Measurements from ENCODE around the gene JAKMIP3.

Gene JAKMIP3

DNA sequence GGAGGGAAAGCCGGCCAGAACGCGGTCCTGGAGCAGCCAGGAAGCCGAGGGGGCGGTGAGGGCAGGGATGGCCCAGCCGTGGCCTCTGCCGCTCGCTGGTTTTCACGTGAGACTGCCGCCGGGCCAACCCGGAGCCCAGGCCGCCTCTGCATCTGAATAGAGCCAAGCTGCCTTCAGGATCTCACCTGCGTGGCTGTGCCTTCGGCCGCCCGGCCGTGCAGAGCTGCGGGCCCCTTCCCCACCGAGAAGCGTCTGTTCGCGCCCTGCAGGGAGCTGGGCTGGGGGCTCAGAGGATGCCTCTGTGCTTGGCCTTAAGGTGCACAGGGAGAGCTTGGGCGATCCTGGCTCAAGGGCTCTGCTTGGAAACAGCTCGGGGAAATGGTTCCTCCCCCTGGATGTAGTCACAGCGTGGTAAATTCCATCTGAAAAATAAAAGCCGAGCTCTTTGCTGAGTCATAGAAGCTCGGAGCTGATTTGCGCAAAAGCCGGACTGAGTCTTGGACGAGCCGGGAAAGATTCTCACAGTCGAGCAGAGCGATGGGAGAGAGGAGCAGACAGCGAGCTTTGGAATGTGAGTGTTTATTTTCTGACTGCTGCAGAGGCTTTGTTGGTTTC lies at the start of gene JAKMIP3:
JAKMIP3 (plus strand) TSS at position 456 of the 615 bp plus-strand sequence. CDS start 38,863 bp downstream, outside the sequence.
- DNase-seq, result peak; percentile 75 to 76

DNA sequence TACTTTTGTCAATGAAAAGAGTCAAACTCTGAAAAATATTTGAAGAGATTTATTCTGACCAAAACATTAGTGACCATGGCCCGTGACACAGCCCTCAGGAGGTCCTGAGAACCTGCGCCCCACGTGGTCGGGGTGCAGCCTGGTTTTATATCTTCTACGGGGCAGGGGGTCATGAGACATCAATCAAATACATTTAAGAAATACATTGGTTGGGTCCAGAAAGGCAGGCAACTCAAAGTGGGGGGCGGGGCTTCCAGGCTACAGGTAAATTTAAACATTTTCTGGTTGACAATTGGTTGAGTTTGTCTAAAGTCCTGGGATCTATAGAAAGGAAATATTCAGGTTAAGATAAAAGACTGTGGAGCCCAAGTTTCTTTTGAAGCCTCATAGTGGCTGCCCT lies 49.2 kb upstream of the JAKMIP3 start:
- DNase-seq, result no peak

DNA sequence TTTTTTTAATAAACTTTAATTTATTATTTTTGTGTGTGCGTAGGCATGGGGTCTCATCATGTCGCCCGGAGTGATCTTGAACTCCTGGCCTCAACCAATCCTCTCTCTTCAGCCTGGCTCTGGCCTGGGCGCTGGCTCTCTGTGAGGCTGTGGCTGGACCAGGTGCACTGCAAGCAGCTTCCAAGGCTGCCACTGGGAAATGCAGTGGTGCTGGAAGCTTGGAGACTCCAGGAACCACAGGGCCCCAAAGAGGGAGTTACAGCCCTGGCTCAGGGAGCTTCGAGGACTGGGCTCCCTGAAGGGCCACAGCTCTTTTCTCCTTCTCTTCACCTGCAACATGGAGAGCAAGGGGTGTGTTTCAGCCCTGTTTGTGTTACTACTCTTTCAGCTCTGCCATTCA lies 47.3 kb upstream of the JAKMIP3 start:
- DNase-seq, result no peak

DNA sequence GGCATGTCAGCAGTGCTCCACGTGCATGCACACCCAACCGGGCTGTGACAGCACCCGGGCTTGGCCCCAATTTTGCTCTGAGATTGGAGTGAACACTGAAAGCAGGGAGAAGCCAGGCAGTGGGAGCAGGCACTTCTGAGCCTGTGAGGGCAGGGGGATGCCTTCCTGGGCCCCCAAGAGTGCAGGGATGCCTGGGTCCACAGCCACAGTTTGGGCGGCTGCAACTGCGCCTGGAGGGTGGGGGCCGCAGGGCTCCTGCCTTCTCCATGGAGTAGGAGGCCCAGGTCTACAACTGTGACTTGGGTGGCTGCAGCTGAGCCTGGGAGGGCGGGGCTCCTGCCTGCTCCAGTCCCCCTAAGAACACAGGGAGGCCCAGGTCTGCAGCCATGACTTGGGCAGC lies 46.4 kb upstream of the JAKMIP3 start:
- no peak for DNase-seq

DNA sequence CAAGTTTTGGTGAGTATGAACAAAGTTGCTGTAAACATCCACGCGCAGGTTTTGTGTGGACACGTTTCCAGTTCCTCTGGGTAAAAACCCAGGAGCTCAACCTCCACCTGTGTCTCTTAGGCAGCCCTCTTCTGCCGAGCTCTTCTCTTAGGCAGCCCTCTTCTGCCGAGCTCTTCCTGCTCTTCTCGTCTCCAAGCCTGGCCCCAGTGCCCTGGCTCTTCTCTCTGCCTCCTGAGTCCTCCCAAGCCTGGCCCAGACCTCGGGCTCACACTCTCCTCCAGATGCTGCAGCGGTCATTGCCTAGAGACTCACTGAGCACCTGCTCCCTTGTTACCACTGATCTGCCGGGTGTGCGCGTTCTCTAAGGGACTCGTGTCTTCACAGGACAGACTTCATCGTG lies 45.3 kb upstream of the JAKMIP3 start:
- no peak for DNase-seq

DNA sequence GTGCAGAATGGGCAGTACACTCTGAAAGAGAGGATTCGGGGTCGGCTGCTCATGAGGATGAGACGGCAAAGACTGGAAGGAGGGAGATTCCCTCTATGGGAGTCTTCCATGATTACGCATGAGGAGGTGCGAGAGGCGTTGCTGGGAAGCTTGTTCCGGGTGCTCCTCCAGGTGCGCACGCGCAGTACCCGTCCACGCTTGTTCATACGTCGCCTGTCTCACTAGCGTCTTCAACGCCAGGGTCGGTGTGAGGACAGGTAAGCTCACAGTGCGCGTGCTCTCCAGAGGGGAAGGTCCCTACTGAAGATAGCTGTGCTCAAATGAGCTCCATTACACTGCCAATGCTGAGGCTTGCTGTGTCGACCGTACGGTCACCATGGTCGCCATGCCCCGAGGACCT lies 44.7 kb upstream of the JAKMIP3 start:
- no peak for DNase-seq

DNA sequence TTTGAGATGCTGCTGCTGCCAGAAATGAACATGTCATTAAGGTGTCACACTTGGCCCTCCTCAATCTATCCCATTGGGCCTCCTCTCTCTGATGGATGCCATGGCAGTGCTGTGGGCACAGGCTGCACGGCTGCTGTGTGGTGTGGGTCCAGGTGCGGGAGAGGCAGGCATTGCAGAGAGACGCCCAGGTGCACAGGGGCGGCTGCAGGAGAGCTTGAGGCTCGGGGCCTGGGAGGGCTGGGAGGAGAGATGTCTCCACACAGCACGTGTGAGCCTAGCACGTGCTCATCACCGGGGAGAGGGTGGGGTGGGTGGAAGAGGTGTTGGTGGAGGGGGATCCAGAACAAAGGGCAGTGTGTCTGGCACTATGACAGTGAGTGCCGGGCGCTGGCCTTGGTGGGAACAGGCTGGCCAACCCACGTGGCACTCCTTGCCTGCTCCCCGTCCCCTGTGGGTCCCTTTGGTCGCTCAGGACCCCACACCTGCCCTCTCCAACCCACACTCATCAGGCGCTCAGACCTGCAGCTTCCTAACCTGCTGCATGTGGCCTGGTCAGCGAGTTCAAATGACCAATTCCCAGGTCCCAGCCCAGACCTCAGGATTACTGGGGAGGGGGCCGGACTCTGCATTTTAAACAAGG lies 44.1 kb upstream of the JAKMIP3 start:
- no peak for DNase-seq

DNA sequence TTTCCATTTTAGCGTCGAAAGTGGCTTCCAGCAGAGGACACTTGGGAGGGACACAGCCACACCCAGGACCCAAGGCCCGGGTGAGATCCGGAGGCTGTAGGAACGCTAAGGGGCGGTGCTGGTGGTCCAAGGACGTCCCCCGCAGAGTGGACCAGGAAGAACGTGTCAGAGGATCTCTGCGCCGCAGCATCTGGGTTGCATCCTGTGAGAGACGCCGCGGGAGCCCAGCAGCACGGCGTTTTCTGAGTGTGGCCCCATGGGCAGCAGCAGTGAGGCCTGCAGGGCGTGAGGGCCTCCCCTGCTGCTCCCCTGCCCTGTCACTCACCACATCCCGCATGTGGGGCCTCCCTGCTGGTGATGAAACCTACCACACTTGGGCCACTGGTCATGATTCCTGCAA lies 43.5 kb upstream of the JAKMIP3 start:
- DNase-seq, result no peak

DNA sequence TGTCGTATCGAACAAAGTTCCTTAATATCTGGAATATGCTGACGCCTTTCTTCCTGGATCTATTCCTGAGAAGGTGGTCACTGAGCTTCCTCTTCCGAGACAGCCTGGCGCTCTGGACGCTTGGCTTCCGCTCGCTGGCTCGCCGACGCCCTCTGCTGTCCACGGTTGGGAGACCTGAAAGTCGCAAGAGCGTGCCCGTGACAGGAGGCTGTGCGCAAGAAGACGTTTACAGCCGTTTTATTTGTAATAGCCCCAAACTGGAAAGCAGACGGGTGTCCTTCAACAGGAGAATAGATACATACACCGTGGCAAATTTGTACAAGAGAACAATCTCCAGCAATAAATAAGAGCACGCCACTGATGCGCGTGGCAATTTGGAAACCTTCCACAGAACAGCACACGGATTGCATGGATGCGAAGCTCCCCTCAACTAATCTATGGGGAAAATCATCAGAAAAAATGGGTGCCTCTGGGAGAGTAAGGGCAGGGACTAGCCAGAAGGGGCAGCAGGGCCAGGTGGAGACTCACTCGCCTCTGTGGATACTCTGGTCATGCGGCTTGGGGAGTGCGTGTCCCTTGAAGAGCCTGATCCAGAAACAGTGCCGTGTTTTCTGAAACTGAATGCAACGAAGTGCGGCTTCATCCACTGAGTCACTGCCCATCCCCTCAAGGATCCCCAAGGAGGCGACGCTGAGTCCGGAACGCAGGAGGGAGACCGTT lies 42.5 kb upstream of the JAKMIP3 start:
- DNase-seq, result peak; percentile 41 to 74

DNA sequence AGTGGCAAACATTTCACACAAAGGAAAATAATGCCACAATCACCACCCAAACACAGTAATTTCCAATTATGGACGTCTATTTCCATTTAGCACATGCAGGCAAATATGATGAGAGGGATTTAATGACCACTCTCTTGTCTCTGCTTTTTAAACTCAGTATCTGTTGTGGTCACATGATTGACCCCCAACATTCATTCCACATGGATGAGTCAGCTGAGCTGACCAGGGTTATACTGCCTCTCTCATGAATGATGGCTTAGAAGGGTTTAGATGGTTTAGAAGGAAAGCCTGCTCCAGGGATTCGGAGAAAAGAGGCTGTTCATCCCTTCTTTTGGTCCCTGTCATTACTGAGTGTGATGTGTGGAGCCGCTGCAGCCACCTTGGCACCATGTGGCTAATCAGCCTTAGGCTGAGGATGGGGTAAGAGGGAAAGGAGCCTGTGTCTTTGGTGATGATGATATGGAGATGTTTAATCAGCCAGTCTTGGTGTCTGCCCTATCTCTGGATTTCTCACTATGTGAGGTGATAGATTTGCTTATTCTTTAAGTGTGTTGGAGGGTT lies 38.2 kb upstream of the JAKMIP3 start:
- no peak for DNase-seq

DNA sequence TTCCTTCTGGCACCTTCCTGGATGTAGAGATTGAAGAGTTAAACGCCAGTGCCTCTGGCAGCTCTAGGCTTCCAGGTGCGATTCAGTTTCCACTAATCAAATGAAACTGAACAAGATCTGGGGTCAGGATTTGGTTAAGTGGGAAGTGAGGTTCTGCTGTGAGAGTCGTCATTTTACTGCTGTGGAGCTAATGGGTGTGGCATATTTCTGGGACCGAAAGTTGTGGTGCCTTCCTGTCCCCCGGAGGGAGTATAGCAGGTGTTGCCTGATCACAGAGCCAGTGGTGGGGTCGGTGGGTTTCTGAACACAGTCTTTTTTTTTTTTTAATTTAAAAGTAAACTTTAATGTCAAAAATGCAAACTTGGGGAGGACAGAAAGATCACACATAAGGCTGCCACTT lies 37.0 kb upstream of the JAKMIP3 start:
- DNase-seq, result no peak

DNA sequence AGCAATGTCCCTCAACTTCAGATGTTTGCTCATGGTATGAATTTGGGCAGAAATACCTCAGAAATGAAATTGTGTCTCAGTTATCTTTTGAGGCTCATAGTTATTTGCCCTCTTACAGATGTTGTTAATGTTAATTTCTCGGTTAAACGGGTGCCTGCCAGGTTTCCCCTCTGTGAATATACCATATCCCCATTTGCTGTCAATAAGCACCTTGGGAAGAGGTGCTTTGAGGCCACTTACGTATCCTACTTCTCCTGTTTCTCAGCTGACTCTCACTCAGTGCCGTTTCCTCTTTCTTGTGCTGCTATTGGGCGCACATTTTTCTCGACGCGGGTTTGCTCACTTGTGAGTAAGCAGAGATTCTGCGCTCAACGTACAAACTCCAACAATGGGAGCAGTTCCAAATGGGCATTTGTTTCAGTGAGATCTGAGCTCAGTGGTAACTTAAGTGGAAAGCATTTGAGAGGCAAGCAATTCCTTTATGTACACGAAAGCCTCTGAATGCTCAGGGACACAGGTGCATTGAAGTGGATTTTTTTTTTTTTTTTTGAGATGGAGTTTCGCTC lies 34.8 kb upstream of the JAKMIP3 start:
- DNase-seq, result no peak

DNA sequence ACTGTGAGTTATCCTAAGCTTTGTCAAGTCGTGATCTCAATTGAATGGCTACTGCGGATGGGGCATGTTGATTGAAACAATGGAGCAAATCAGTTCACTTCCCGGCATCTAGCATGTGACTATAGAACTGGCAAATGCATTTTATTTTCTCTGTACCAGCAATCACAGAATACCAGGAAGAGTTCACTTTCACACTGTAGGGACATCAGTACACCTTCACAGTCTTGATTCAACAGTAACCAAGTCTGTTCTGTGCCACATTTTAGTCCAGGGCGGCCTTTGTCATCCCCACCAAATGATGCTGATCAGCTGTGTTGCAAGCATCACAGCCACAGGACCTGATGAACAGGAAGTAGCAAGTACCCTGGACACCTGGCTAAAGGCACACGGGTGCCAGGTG lies 32.1 kb upstream of the JAKMIP3 start:
- DNase-seq, result no peak

DNA sequence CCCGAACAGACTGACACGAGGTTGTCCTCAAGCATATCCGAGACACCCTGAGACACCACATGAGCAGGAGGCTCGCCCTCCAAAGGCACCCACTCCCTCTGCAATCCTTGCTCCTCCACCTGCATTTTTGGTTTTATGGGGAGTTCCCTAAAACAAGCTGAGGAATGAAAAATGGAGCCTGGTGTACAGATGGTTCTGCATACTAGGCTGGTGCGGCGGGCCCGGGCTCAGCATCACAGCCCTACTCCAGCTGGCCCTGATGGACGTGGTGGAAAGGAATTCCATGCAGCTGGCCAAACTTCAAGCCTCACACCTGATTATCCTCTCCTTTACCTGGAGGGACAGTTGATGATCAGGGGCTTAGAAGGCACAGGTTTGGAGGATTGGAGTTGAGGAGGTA lies 30.3 kb upstream of the JAKMIP3 start:
- DNase-seq, result no peak

DNA sequence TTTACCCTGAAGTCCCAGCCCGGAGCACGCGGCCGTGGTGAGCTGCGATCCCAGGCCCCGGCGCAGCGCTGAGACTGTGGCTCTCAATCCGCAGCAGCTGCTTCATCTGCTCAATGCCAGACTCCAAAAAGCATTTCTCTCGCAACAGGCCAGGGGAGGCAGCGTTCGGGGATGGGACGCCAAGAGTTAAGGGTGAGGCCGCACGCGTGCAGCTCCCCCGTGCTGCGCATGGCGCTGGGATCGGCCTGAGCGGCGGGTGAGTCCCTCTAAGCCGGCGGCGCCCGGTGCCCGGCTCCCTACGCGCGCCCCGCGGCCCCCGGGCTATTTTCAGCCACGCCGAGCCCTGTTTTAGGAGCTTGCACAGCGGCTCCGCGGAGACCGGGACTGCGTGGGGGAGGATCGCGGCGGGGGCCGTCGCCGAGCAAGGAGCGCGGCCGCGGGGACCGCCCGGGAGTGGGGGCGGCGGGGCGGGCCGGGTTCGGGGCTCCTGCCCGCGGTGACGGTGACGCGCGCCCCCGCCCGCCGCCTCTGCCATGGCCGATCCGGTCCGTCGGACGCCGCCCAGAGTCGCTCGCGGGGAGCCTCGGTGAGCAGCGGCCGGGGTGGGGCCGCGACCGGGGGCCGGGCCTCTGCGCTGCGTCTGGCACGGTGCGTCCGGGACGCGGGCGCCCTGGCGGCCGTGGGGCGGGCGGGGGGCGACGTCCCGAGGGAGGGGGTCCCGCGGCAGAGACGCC lies 29.4 kb upstream of the JAKMIP3 start:
- peak; percentile 21 to 35 for DNase-seq

DNA sequence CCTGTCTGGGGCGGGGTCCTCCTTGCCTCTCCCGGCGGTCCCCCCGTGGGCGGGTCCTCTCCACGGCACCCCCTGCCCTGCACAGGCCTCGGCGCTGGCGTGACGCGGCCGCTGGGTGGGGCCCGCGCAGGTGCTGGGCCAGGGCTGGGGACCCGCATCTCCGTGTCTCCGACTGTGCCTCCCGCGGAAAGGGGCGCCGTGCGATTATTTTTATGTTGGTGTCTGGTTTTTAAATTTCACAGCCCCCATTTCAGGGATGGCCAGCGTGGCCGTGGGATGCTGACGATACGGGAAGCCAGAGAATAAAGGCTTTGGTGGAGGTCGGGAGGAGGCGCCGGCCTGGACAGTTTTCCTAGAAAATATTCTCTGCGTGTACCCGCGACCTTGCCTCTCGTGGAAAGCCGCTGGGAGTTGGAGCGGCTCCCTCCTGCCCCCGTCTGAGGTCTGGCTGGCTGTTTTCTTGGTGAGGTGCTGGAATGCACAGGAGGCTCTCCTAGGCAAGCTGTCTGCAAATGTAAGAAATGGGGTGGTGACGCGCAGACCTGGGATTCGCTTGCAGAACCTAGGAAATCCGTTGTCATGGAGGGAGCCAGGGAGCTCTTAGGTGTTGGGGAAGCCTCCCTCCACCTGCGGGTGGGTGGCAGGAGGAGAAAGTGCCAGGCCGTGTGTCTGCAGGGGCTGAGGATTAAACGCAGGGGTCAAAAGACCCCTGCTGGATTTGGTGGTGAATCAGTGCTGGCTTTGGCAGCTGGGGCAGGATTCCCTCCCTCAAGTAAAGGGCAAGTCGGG lies 28.7 kb upstream of the JAKMIP3 start:
- peak; percentile 13 to 35 for DNase-seq

DNA sequence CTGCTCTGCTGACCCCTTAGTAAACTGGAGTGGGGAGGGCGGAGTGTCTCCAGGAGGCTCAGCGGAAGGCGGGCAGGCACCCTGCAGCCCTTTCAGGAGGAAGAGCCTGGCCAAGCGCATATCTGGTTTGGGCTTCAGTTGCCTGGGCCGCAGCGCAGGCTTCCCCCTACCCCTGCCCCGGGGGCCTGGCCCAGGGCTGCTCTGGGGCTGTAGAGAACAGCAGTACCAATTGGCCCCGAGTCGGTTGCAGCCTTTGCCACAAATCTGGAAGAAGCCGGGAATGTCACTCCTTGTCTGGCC lies 28.1 kb upstream of the JAKMIP3 start:
- DNase-seq, result no peak

DNA sequence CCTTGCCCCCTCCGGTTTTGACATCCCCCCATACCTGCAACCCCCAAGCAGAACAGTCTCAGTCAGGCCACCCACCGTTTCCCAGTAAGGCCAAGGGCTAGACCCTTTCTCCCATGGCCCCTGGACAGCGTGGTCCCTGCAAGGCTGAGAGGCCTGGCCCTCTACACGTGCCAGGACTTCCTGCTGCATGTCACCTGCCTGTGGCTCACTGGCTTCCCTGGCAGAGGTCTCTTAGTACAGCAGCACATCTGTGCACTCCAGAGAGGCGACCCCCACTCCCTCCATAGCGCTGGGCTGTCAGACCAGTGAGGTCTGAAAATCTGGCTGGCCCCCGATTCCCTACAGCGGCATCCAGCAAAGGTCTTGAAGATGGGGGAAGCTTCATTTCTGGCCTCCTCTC lies 26.4 kb upstream of the JAKMIP3 start:
- no peak for DNase-seq

DNA sequence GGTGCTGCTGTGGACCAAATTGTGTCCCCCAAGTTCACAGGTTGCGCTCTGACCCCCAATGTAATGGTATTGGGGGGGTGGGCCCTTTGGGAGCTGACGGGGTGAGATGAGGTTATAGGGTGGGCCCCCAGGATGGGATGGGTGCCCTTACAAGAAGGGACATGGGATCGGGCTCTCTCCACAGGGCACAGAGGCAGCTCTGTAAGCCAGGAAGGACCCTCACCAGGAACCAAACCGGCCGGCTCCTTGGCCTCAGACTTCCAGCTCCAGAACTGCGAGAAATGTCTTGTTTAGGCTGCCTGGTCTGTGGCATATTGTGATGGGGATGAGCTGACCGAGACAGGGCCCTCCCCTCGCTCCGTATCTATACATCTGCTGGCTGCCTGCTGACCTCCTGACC lies 25.7 kb upstream of the JAKMIP3 start:
- no peak for DNase-seq

DNA sequence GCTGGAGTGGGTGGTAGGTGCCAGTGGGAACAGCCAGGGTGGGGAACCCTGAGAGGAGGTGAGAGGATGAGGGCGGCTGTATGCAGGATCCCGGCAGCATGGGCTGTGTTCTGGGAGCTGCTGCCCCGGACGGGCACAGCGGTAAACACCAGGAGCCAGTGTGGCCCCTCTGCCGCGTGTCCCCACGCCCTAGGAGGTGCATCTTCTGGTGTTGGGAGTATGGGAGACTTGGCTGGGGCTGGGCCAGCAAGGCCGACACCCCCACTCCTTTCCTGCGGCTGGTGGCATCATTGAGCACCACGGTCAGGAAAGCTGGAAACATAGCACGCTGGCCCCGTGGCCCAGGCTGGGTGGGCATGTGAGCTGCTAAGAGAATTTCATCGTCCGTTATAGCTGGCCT lies 24.4 kb upstream of the JAKMIP3 start:
- DNase-seq, result no peak

DNA sequence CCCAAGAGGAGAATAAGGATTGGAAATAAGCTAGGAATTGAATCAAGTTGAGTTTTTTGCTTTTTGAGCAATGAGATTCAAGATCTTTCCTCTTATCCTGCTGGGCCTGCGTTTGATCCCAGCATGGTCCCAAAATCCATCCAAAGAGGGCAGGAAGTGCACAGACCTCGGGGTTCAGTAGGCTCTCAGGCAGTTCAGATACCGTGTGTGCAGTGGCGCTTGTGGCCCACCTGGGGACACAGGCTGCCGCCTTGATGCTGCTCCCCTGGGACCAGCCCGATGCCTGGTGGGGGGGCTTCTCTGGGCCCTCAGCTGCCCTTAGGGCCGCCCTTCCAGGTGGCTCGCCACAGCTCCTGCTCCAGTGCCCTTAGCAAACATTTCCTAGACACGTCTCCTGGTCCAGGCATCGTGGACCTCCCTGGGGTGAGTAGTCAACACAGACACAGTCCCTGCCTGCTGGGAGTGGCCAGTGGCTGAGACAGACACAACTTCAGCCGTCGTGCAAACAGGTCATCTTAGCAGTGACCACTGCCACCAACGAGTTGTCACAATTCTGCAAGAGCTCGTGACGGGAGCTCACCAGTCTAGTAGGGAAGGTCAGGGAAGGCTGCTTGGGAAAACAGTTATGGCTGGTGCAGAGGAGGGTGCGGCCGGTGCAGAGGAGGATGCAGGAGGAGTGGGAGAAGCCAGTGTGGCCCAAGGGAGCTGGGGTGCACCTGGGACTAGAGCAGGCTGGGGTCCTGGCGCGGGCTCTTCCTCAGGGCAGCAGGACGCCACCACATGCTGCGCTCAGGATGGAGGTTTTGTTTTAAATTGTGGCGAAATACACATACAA lies 21.7 kb upstream of the JAKMIP3 start:
- no peak for DNase-seq
